Measurements from ENCODE around the gene RNF152.
"Not testable (repeated sequence)": the region's sequence is repeated elsewhere in the genome, so short reads cannot be mapped to it uniquely, and the experiment has no call there.

The RNF152 gene

DNA sequence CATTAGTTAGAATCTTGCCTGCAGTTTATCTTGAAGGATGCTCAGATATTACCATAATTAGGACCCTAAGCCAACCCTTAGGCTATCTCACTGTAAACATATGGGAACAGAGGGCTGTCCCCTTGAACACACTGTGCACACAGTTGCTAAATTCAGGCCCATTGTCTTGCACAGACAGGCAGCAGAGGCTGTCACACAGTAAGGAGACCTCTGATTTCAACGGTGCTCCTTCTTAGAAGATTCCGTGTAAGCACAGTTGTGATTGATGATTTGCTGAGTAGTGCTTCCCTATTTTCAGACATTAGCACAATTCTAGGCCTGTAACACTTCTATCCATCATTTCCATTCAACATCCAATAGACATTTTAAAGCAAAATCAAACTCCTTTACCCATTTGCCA lies 108.0 kb downstream of the RNF152 start:
- H3K27ac ChIP-seq, result no peak overlapping the region
- no peak overlapping the region for H3K4me3 ChIP-seq
- no peak for DNase-seq (ENCODE audit: low spot score)
- TF ChIP-seq, protein P1, sequence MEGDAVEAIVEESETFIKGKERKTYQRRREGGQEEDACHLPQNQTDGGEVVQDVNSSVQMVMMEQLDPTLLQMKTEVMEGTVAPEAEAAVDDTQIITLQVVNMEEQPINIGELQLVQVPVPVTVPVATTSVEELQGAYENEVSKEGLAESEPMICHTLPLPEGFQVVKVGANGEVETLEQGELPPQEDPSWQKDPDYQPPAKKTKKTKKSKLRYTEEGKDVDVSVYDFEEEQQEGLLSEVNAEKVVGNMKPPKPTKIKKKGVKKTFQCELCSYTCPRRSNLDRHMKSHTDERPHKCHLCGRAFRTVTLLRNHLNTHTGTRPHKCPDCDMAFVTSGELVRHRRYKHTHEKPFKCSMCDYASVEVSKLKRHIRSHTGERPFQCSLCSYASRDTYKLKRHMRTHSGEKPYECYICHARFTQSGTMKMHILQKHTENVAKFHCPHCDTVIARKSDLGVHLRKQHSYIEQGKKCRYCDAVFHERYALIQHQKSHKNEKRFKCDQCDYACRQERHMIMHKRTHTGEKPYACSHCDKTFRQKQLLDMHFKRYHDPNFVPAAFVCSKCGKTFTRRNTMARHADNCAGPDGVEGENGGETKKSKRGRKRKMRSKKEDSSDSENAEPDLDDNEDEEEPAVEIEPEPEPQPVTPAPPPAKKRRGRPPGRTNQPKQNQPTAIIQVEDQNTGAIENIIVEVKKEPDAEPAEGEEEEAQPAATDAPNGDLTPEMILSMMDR (IDR thresholded peaks at IDR 0.05), result no peak

DNA sequence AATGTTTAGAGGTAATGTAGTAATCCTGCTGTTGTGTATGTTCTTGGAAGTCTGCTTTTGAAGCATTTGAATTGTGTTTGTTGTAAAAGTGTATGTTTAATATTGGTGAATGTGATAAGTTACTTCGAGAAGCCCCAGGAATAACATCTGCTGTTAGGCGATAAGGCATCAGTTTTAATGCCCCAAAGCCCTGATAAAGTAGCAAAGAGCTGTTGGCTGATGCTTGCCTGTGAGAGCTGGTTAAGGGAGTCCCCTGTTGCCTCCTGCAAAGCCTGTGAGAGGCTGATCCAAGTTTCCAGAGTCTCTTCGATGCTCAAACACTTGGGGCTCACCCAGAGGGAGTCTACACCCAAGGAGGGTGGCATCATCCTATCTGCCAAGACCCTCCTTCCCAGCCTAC lies 110.3 kb downstream of the RNF152 start:
- no peak for DNase-seq (ENCODE audit: low spot score)
- Histone ChIP-seq H3K4me3 (no peak overlapping the region), H3K27ac (no peak overlapping the region)
- TF ChIP-seq, protein P1 (IDR thresholded peaks at IDR 0.05), result no peak

DNA sequence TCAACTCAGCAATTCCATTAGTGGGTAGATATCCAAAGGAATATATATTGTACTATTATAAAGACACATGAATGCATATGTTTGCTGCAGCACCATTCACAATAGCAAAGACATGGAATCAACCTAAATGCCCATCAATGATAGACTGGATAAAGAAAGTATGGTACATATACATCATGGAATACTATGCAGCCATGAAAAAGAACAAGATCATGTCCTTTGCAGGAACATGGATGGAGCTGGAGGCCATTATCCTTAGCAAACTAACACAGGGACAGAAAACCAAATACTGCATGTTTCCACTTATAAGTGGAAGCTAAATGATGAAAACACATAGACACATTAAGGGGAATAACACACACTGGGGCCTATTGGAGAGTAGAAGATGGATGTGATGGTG lies 116.6 kb downstream of the RNF152 start:
- not testable (repeated sequence) for H3K4me3 ChIP-seq; H3K27ac ChIP-seq; DNase-seq (ENCODE audit: low spot score)

DNA sequence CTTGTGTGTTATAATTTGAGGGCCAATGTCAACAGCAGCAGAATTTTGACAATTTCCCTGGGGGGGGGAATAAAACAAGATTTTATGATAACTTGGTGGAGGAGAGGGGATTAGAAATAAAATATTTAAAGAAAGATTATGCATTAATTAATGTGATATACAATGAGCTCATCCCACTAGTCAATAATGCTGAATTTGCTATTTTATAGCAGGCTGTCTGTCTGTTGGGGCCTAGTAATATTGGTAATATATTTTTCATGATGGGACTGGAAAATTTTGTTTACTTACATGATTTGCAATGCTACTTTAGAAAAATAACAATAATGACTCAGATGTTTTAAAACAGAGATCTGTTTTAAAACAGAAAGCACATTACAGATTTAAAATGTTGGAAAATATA lies 118.0 kb downstream of the RNF152 start:
- TF ChIP-seq, protein P1 (IDR thresholded peaks at IDR 0.05), result no peak
- no peak overlapping the region for H3K4me3 ChIP-seq

DNA sequence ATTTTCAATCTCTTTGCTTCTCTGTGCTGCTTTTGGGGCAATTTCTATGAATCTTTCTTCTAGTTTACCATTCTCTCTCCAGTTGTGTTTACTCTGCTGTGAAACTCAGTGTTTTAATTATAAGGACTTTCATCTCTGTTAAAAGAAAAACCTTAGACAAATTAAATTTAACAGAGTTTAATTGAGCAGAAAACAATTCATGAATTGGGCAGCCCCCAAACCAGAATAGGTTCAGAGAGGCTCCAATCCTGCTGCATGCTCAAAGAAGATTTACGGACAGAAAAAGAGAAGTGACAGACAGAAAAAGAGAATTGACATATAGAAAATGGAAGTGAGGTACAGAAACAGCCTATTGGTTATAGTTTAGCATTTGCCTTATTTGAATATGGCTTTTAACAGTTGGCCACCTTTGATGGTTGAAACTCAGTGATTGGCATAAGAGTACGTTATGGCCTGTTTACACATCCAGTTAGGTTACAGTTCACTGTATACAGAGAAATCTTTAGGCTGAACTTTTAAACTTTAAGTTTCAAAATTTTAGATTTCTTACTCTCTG lies 120.4 kb downstream of the RNF152 start:
- no peak for DNase-seq (ENCODE audit: low spot score)
- Histone ChIP-seq H3K4me3 (no peak overlapping the region), H3K27ac (no peak overlapping the region)
- TF ChIP-seq, protein P1 (IDR thresholded peaks at IDR 0.05), result no peak

More for the DNA sequence above, 118.0 kb downstream of the RNF152 start:
- H3K27ac ChIP-seq, result no peak overlapping the region
- DNase-seq (ENCODE audit: low spot score), result no peak

DNA sequence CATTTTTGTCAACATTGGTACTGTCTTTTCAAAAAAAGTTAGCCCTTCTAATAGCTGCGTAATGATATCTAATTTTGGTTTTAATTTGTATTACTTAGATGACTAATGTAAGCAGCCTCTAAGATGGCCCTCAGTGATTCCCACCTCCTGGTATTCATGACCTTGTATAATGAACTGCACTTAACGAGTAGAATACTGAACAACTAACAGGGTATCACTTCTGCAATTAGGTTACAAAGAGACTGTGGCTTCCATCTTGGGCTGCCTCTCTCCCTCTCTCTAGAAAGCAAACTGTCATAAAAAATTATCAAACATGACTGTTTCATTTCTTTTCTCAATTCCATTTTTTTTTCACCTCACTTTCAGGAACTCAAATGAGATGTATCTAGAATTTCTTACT lies 120.9 kb downstream of the RNF152 start:
- Histone ChIP-seq H3K27ac (no peak overlapping the region), H3K4me3 (no peak overlapping the region)
- no peak for DNase-seq (ENCODE audit: low spot score)
- TF ChIP-seq, protein P1 (IDR thresholded peaks at IDR 0.05), result no peak

DNA sequence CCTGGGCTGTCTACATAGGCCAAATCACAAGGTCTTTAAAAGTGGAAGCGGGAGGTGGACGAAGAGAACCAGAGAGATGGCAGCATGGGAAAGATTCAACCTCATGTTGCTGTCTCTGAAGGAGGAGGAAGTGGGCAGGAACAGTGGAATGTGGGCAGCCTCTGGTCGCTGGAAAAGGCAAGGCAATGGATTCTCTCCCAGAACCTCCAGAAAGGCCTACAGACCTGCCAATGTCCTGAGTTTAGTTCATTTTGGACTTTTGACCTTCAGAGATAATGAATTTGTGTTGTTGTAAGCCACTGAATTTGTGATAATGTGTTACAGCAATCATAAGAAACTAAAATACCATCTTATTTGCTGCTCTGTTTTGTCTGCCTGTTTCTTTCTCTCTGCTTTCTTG lies 122.5 kb downstream of the RNF152 start:
- TF ChIP-seq, protein P1 (IDR thresholded peaks at IDR 0.05), result no peak
- Histone ChIP-seq H3K4me3 (no peak overlapping the region), H3K27ac (peak overlapping the region; percentile 26 to 55)
- no peak for DNase-seq (ENCODE audit: low spot score)
